ENCODE results near the gene STAU1.
"Not testable (repeated sequence)": the region's sequence is repeated elsewhere in the genome, so short reads cannot be mapped to it uniquely, and the experiment has no call there.

STAU1 gene

GRCh38 chr20:49106328-49106727 lies 81.8 kb downstream of the STAU1 start:
- no peak overlapping the region for H3K4me3 ChIP-seq (ENCODE audit: control insufficient read depth, low read depth, low read length)
- no peak for DNase-seq (ENCODE audit: low read depth)
- no peak for TF ChIP-seq CTCF (IDR thresholded peaks at IDR 0.05; ENCODE audit: control insufficient read depth, insufficient read depth, low read depth, low read length, missing control alignments)

GRCh38 chr20:49104979-49105547 lies 83.1 kb downstream of the STAU1 start:
- not testable (repeated sequence) for DNase-seq (ENCODE audit: low read depth); H3K4me3 ChIP-seq (ENCODE audit: control insufficient read depth, low read depth, low read length)

GRCh38 chr20:49104365-49104648 lies 83.8 kb downstream of the STAU1 start:
- no peak overlapping the region for H3K4me3 ChIP-seq (ENCODE audit: control insufficient read depth, low read depth, low read length)
- DNase-seq (ENCODE audit: low read depth) = no peak
- no peak for TF ChIP-seq CTCF (IDR thresholded peaks at IDR 0.05; ENCODE audit: control insufficient read depth, insufficient read depth, low read depth, low read length, missing control alignments)

GRCh38 chr20:49103647-49104364 lies 84.3 kb downstream of the STAU1 start:
- H3K4me3 ChIP-seq (ENCODE audit: control insufficient read depth, low read depth, low read length) = no peak overlapping the region
- DNase-seq (ENCODE audit: low read depth) = no peak
- no peak for TF ChIP-seq CTCF (IDR thresholded peaks at IDR 0.05; ENCODE audit: control insufficient read depth, insufficient read depth, low read depth, low read length, missing control alignments)

GRCh38 chr20:49103019-49103418 lies 85.1 kb downstream of the STAU1 start:
- TF ChIP-seq CTCF (IDR thresholded peaks at IDR 0.05; ENCODE audit: control insufficient read depth, insufficient read depth, low read depth, low read length, missing control alignments) = no peak
- DNase-seq (ENCODE audit: low read depth) = no peak
- no peak overlapping the region for H3K4me3 ChIP-seq (ENCODE audit: control insufficient read depth, low read depth, low read length)

- H3K4me3 ChIP-seq (ENCODE audit: control insufficient read depth, low read depth, low read length) = no peak overlapping the region
- TF ChIP-seq CTCF (IDR thresholded peaks at IDR 0.05; ENCODE audit: control insufficient read depth, insufficient read depth, low read depth, low read length, missing control alignments) = no peak
- no peak for DNase-seq (ENCODE audit: low read depth)
These were observed 87.2 kb downstream of the STAU1 start for GRCh38 chr20:49100972-49101371.

GRCh38 chr20:49100292-49100691 lies 87.8 kb downstream of the STAU1 start:
- DNase-seq (ENCODE audit: low read depth); H3K4me3 ChIP-seq (ENCODE audit: control insufficient read depth, low read depth, low read length): not testable (repeated sequence)

GRCh38 chr20:49099011-49099410 lies 89.1 kb downstream of the STAU1 start:
- DNase-seq (ENCODE audit: low read depth) = no peak
- no peak for TF ChIP-seq CTCF (IDR thresholded peaks at IDR 0.05; ENCODE audit: control insufficient read depth, insufficient read depth, low read depth, low read length, missing control alignments)
- no peak overlapping the region for H3K4me3 ChIP-seq (ENCODE audit: control insufficient read depth, low read depth, low read length)
